OCI-LY7 (cell line): ENCODE results near the gene MARK3.

Source experiments
- CTCF ChIP-seq: fragments of 200-600 bp; sonication (generic); conservative IDR thresholded peaks from 2 replicates; pipeline ENCODE4 v1.5.1; 2014; ENCODE audit warnings: mild to moderate bottlenecking, antibody characterized with exemption, low read length, moderate library complexity, mixed read lengths
- EZH2phosphoT487 ChIP-seq: fragments of 200-600 bp; sonication (generic); IDR thresholded peaks from 2 replicates; pipeline ENCODE4 v1.6.1; 2018; ENCODE audit warnings: low read depth, borderline replicate concordance, mild to moderate bottlenecking, mixed run types, antibody characterized with exemption, low read length, moderate library complexity, mixed read lengths

- TF ChIP-seq EZH2phosphoT487 (no peak), CTCF (no peak)
These were observed 136.8 kb downstream of the MARK3 start for GRCh38 chr14:103521951-103522563.
